GM10847 (cell line): ENCODE results near the gene SCNM1.
A peak's percentile ranks its signal among the peaks of the same experiment; 100 is the strongest.

ENCODE experiments used
- POLR2A ChIP-seq: IDR thresholded peaks from 2 replicates; pipeline ENCODE4 v1.6.1; 2011; ENCODE audit not compliant: insufficient read length; ENCODE audit errors: extremely low read depth

Gene SCNM1

GRCh38 chr1:151165738-151166504, at the start of gene SCNM1, which contains the start of gene LYSMD1:
SCNM1 (plus strand) TSS chr1:151166144; CDS start chr1:151166153, 9 bp downstream.
LYSMD1 (minus strand) TSS chr1:151165902; CDS start chr1:151165258, 644 bp downstream.
- peak; percentile 37 for TF ChIP-seq POLR2A

GRCh38 chr1:151124763-151125403, 41.1 kb upstream of the SCNM1 start:
- no peak for TF ChIP-seq POLR2A

- no peak for TF ChIP-seq POLR2A
These were observed 37.1 kb upstream of the SCNM1 start for GRCh38 chr1:151128800-151129199.

GRCh38 chr1:151130987-151131586, 34.9 kb upstream of the SCNM1 start:
- TF ChIP-seq POLR2A = peak; percentile 24

- TF ChIP-seq POLR2A = no peak
These were observed 34.1 kb upstream of the SCNM1 start for GRCh38 chr1:151131701-151132334.

GRCh38 chr1:151132335-151133017, 33.5 kb upstream of the SCNM1 start:
- TF ChIP-seq POLR2A = no peak

GRCh38 chr1:151133018-151133806, 32.7 kb upstream of the SCNM1 start:
- TF ChIP-seq POLR2A = no peak

- no peak for TF ChIP-seq POLR2A
These were observed 31.5 kb upstream of the SCNM1 start for GRCh38 chr1:151134396-151134795.

- no peak for TF ChIP-seq POLR2A
These were observed 31.0 kb upstream of the SCNM1 start for GRCh38 chr1:151134991-151135390.

GRCh38 chr1:151135433-151136385, 30.2 kb upstream of the SCNM1 start:
- TF ChIP-seq POLR2A = no peak

- no peak for TF ChIP-seq POLR2A
These were observed 28.2 kb upstream of the SCNM1 start for GRCh38 chr1:151137789-151138188.

GRCh38 chr1:151142411-151143056, 23.4 kb upstream of the SCNM1 start:
- TF ChIP-seq POLR2A = no peak

GRCh38 chr1:151143057-151143435, 22.9 kb upstream of the SCNM1 start:
- no peak for TF ChIP-seq POLR2A
